ENCODE measurements around the gene BNC2. TPM values are rescaled to one million over a fixed set of nuclear protein-coding genes. Genes with fewer than 3 reads are reported as not detected.

The BNC2 gene
- total RNA-seq, 1 experiment from 2014 or later = 43.6 TPM

GRCh38 chr9:16918920-16919319 is 48.5 kb upstream of the BNC2 start:
- Histone ChIP-seq H3K4me2 (ENCODE audit: insufficient read depth, insufficient read length, low read length) (no peak overlapping the region), H2BK120ac (ENCODE audit: low read depth, low read length, poor library complexity, severe bottlenecking) (no peak overlapping the region), H4K20me1 (ENCODE audit: control insufficient read depth, insufficient read depth, insufficient read length) (no peaks in the 10 kb centered on the region), H3K18ac (ENCODE audit: insufficient read length, low read depth, low read length) (no peak overlapping the region), H3K23me2 (ENCODE audit: insufficient read length, low read depth, low read length, poor library complexity, severe bottlenecking) (no peaks in the 10 kb centered on the region), H4K8ac (replicated peaks; ENCODE audit: insufficient read length, low read depth, low read length) (no peak overlapping the region), H3K4me1 (ENCODE audit: insufficient read depth, low read length) (no peaks in the 10 kb centered on the region), H3K14ac (ENCODE audit: insufficient read depth, low read length) (no peak overlapping the region), H2BK5ac (ENCODE audit: insufficient read length, low read length) (no peak overlapping the region), H3T11ph (ENCODE audit: low read length) (no peak overlapping the region), H3K9ac (ENCODE audit: extremely low read depth, insufficient read length, low read length) (no peak overlapping the region), H2AFZ (ENCODE audit: low read length) (no peak overlapping the region), H2BK12ac (ENCODE audit: insufficient read length, low read depth, low read length) (no peak overlapping the region), H2AK5ac (ENCODE audit: insufficient read length, low read length) (no peak overlapping the region), H3K79me1 (ENCODE audit: insufficient read depth, low read depth, low read length, poor library complexity, severe bottlenecking) (no peaks in the 10 kb centered on the region), H3K79me2 (ENCODE audit: insufficient read depth, low read length) (no peaks in the 10 kb centered on the region), H3K4ac (ENCODE audit: low read depth, low read length) (no peak overlapping the region), H4K91ac (ENCODE audit: insufficient read length, low read depth, low read length) (no peak overlapping the region), H3K9me3 (ENCODE audit: control insufficient read depth, low read depth, low read length) (peaks cover 5% of the 10 kb centered on the region), H2BK15ac (ENCODE audit: low read depth, low read length) (no peak overlapping the region), H4K5ac (ENCODE audit: insufficient read length, low read depth, low read length) (no peak overlapping the region), H2BK20ac (ENCODE audit: low read depth, low read length, poor library complexity, severe bottlenecking) (no peak overlapping the region), H3K27ac (ENCODE audit: insufficient read length, low read depth, low read length) (no peak overlapping the region), H3K56ac (ENCODE audit: insufficient read length, low read depth, low read length) (no peak overlapping the region), H3K23ac (ENCODE audit: insufficient read length, low read depth, low read length) (no peak overlapping the region), H3K27me3 (ENCODE audit: insufficient read depth, low read length) (no peaks in the 10 kb centered on the region; the same call in 1 of the 2 replicates)
- Mint-ChIP-seq H3K9me3 (peaks cover 14 to 17% of the 10 kb centered on the region in 2 experiments), H3K4me1 (peaks cover 0 to 7% of the 10 kb centered on the region in 2 experiments; a peak in 1 of 4 replicates), H3K27ac (no peak overlapping the region), H3K27me3 (ENCODE audit: low read depth) (peaks cover 76% of the 10 kb centered on the region), H3K4me3 (no peak overlapping the region), H3K36me3 (ENCODE audit: insufficient read depth in 1 of 3, low read depth in 3 of 3) (peaks cover 4 to 15% (median 12%) of the 10 kb centered on the region in 3 experiments; a peak in 6 of 7 replicates)
- TF ChIP-seq CTCF (conservative IDR thresholded peaks at IDR 0.05) = no peak
- no peak for DNase-seq
- WGBS (ENCODE audit: extremely low coverage, insufficient read length, low lambda C conversion rate) = no CpG with 5 or more reads among the region's 4 CpGs

Measured in H9 (cell line).